K562 (cell line): ENCODE data around the gene DEDD2. TPM values are rescaled to one million over a fixed set of nuclear protein-coding genes. Genes with fewer than 3 reads are reported as not detected.

Source experiments
- CC2D1A ChIP-seq: fragments of 450-650 bp; IDR thresholded peaks from 2 replicates; pipeline ENCODE4 v1.6.1; 2017; ENCODE audit warnings: mild to moderate bottlenecking
- NCOA2 ChIP-seq, 2 experiments: fragments of 450-650 bp; IDR thresholded peaks; 2 replicates each; pipeline ENCODE4 v1.6.1; 2018; ENCODE audit warnings: mild to moderate bottlenecking in 2 of 2, moderate library complexity in 1 of 2; ENCODE audit not compliant: partially characterized antibody in 2 of 2
- NONO ChIP-seq, 2 experiments: fragments of 200-400 bp in 1 of 2; fragments of 450-650 bp in 1 of 2; formaldehyde crosslinking in 1 of 2; IDR thresholded peaks; 2 replicates each; pipeline ENCODE4 v1.6.1; 2017; ENCODE audit warnings: low read depth in 2 of 2, mild to moderate bottlenecking in 2 of 2, moderate library complexity in 2 of 2, low read length in 1 of 2
- PRDM10 ChIP-seq: fragments of 450-650 bp; IDR thresholded peaks from 2 replicates; pipeline ENCODE4 v1.6.1; 2018; ENCODE audit not compliant: partially characterized antibody
- SUPT5H ChIP-seq: fragments of 450-650 bp; IDR thresholded peaks from 2 replicates; pipeline ENCODE4 v1.6.1; 2016
- ZNF830 ChIP-seq: fragments of 250-450 bp; sonication (Bioruptor Pico); IDR thresholded peaks from 2 replicates; pipeline ENCODE4 v1.5.0; 2021; ENCODE audit warnings: mild to moderate bottlenecking
- polyA plus RNA-seq, 8 experiments: library from polyadenylated mRNA; depleted of rRNA in 4 of 8; stranded (reverse) in 5 of 8; unstranded in 3 of 8; fragments of >200 nt; fragmentation: Nextera tagmentation in 2 of 8; fragmentation: Illumina TruSeq in 1 of 8; extraction: Ambion mirVana in 2 of 8; extraction: Trizol in 1 of 8; gene quantifications; 2 replicates each; pipeline versions ENCODE4 v1.2.1 to v1.2.3, GENCODE V29; 2011 to 2014; ENCODE audit warnings: inconsistent platforms in 1 of 8, missing spikeins in 1 of 8
- total RNA-seq, 7 experiments: library from RNA; depleted of rRNA in 6 of 7; stranded (reverse); fragments of >200 nt in 6 of 7; fragmentation: Illumina TruSeq in 2 of 7; extraction: Trizol in 2 of 7; gene quantifications; 2 replicates each; pipeline versions ENCODE4 v1.2.1 to v1.2.3, GENCODE V29; 2011 to 2021; ENCODE audit warnings: low replicate concordance in 1 of 7
- TF ChIP-seq, protein P1 (sequence below): fragments of 450-650 bp; IDR thresholded peaks from 2 replicates; pipeline ENCODE4 v1.6.1; 2016; ENCODE audit warnings: mild to moderate bottlenecking, moderate library complexity
- TF ChIP-seq, protein P2 (sequence below): sonication (generic); formaldehyde crosslinking; IDR thresholded peaks from 2 replicates; pipeline ENCODE4 v1.8.0; 2022; ENCODE audit warnings: mild to moderate bottlenecking, missing genetic modification reagents

DEDD2 gene
- total and polyA plus RNA-seq, 9 of the 15 experiments (the other 6 are each of a cell fraction or from before 2014, with no cell fraction given) = 4.3 to 43.0 (median 29.2) TPM

GRCh38 chr19:42228641-42229040 lies 11.2 kb upstream of the DEDD2 start (continued):
- TF ChIP-seq PRDM10 (no peak), NONO (IDR thresholded peaks at IDR 0.05; ENCODE audit: low read depth in 2 of 2, low read length in 1 of 2) (no peak), NCOA2 (IDR thresholded peaks at IDR 0.05; ENCODE audit: partially characterized antibody in 2 of 2) (no peak), SUPT5H (0 out of 2 replicates have a peak, but pooled peaks have one; percentile 30), CC2D1A (no peak), ZNF830 (CRISPR knock-in tag) (no peak)
- TF ChIP-seq, protein P1, sequence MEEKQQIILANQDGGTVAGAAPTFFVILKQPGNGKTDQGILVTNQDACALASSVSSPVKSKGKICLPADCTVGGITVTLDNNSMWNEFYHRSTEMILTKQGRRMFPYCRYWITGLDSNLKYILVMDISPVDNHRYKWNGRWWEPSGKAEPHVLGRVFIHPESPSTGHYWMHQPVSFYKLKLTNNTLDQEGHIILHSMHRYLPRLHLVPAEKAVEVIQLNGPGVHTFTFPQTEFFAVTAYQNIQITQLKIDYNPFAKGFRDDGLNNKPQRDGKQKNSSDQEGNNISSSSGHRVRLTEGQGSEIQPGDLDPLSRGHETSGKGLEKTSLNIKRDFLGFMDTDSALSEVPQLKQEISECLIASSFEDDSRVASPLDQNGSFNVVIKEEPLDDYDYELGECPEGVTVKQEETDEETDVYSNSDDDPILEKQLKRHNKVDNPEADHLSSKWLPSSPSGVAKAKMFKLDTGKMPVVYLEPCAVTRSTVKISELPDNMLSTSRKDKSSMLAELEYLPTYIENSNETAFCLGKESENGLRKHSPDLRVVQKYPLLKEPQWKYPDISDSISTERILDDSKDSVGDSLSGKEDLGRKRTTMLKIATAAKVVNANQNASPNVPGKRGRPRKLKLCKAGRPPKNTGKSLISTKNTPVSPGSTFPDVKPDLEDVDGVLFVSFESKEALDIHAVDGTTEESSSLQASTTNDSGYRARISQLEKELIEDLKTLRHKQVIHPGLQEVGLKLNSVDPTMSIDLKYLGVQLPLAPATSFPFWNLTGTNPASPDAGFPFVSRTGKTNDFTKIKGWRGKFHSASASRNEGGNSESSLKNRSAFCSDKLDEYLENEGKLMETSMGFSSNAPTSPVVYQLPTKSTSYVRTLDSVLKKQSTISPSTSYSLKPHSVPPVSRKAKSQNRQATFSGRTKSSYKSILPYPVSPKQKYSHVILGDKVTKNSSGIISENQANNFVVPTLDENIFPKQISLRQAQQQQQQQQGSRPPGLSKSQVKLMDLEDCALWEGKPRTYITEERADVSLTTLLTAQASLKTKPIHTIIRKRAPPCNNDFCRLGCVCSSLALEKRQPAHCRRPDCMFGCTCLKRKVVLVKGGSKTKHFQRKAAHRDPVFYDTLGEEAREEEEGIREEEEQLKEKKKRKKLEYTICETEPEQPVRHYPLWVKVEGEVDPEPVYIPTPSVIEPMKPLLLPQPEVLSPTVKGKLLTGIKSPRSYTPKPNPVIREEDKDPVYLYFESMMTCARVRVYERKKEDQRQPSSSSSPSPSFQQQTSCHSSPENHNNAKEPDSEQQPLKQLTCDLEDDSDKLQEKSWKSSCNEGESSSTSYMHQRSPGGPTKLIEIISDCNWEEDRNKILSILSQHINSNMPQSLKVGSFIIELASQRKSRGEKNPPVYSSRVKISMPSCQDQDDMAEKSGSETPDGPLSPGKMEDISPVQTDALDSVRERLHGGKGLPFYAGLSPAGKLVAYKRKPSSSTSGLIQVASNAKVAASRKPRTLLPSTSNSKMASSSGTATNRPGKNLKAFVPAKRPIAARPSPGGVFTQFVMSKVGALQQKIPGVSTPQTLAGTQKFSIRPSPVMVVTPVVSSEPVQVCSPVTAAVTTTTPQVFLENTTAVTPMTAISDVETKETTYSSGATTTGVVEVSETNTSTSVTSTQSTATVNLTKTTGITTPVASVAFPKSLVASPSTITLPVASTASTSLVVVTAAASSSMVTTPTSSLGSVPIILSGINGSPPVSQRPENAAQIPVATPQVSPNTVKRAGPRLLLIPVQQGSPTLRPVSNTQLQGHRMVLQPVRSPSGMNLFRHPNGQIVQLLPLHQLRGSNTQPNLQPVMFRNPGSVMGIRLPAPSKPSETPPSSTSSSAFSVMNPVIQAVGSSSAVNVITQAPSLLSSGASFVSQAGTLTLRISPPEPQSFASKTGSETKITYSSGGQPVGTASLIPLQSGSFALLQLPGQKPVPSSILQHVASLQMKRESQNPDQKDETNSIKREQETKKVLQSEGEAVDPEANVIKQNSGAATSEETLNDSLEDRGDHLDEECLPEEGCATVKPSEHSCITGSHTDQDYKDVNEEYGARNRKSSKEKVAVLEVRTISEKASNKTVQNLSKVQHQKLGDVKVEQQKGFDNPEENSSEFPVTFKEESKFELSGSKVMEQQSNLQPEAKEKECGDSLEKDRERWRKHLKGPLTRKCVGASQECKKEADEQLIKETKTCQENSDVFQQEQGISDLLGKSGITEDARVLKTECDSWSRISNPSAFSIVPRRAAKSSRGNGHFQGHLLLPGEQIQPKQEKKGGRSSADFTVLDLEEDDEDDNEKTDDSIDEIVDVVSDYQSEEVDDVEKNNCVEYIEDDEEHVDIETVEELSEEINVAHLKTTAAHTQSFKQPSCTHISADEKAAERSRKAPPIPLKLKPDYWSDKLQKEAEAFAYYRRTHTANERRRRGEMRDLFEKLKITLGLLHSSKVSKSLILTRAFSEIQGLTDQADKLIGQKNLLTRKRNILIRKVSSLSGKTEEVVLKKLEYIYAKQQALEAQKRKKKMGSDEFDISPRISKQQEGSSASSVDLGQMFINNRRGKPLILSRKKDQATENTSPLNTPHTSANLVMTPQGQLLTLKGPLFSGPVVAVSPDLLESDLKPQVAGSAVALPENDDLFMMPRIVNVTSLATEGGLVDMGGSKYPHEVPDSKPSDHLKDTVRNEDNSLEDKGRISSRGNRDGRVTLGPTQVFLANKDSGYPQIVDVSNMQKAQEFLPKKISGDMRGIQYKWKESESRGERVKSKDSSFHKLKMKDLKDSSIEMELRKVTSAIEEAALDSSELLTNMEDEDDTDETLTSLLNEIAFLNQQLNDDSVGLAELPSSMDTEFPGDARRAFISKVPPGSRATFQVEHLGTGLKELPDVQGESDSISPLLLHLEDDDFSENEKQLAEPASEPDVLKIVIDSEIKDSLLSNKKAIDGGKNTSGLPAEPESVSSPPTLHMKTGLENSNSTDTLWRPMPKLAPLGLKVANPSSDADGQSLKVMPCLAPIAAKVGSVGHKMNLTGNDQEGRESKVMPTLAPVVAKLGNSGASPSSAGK = 0 out of 2 replicates have a peak, but pooled peaks have one; percentile 17
- TF ChIP-seq, protein P2, sequence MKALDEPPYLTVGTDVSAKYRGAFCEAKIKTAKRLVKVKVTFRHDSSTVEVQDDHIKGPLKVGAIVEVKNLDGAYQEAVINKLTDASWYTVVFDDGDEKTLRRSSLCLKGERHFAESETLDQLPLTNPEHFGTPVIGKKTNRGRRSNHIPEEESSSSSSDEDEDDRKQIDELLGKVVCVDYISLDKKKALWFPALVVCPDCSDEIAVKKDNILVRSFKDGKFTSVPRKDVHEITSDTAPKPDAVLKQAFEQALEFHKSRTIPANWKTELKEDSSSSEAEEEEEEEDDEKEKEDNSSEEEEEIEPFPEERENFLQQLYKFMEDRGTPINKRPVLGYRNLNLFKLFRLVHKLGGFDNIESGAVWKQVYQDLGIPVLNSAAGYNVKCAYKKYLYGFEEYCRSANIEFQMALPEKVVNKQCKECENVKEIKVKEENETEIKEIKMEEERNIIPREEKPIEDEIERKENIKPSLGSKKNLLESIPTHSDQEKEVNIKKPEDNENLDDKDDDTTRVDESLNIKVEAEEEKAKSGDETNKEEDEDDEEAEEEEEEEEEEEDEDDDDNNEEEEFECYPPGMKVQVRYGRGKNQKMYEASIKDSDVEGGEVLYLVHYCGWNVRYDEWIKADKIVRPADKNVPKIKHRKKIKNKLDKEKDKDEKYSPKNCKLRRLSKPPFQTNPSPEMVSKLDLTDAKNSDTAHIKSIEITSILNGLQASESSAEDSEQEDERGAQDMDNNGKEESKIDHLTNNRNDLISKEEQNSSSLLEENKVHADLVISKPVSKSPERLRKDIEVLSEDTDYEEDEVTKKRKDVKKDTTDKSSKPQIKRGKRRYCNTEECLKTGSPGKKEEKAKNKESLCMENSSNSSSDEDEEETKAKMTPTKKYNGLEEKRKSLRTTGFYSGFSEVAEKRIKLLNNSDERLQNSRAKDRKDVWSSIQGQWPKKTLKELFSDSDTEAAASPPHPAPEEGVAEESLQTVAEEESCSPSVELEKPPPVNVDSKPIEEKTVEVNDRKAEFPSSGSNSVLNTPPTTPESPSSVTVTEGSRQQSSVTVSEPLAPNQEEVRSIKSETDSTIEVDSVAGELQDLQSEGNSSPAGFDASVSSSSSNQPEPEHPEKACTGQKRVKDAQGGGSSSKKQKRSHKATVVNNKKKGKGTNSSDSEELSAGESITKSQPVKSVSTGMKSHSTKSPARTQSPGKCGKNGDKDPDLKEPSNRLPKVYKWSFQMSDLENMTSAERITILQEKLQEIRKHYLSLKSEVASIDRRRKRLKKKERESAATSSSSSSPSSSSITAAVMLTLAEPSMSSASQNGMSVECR (CRISPR knock-in tag) = 0 out of 2 replicates have a peak, but pooled peaks have one; percentile 2
